Activated CD4-positive, alpha-beta T cell treated with anti-CD3 and anti-CD28 coated beads for 1 hour (primary cell): ENCODE data around the gene TNS4.
A peak's percentile ranks its signal among the peaks of the same experiment; 100 is the strongest.

ENCODE experiments used
- DNase-seq: peaks from one replicate; pipeline ENCODE4 v3.0.0-alpha.2; 2020

The TNS4 gene

DNA sequence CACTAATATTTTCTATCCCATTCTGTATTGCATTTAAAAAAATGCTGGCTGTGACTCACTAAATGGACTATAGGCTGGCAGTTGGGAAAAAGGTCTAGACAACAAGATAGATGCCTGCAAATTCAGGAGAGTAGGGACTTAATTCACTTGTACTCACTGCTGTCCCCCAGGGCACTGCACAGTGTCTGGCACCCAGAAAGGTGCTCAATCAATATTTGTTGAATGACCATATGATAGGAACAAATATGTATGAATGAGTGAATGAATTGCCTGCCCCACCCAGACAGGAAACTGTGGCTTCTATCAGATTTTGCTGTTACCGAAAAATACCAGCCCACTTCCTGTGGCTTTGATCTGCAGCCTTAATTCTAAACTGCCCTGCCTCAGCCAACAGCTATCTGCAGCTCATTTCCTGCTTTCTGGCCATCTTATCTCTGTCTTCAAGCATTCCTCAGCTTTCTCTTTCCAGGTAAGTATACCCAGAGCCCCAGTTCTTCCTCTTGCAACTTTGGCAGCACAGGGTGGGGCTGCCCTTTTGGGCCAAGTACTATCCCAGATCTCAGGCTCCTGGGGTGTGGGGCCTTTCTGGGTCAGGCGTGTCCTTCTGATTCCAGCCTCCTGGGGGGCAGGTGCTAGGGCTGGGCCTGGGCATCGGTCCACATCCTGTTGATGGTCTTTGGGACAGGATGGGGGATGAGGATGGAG is 15.3 kb upstream of the TNS4 start:
- DNase-seq: peak; percentile 45

- DNase-seq: no peak
Observed at GRCh38 chr17:40515491-40516041, 14.1 kb upstream of the TNS4 start.

DNA sequence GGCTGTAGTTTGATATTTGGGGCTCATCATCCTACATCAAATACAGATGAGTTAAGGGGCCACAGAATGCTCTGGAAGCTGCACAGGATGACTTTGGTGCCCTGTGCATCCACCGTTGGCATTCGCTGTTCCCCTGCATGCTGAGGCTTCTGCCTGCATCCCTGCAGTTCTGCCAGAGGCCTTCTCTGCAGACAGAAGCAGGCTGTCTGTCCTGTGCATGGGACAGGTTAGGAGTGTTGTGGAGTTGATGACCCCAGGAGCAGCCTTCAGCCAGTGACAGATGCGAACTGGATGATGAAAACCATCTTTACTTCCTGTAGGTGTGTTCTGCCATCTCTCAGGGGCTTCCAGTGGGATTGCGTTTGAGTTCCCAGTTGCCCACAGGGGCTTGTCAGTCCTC is 13.6 kb upstream of the TNS4 start:
- DNase-seq: no peak

- no peak for DNase-seq
Observed at GRCh38 chr17:40514013-40514875, 12.8 kb upstream of the TNS4 start.

- no peak for DNase-seq
Observed at GRCh38 chr17:40511667-40512220, 10.3 kb upstream of the TNS4 start.

DNA sequence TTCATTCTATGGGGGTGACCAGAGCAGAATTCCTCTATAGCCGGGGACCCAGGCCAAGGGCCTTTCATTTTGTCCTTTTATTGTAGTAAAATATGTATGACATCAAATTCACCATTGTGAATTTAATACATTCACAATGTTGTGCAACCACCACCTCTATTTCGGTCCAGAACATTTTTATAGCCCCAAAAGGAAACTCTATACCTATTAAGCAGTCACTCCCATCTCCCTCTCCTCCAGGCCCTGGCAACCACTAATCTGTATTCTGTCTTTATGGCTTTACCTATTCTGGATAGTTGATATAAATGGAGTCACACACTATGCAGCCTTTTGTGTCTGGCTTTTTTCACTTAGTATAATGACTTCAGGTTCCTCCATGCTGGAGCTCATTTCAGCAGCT is 9.7 kb upstream of the TNS4 start:
- DNase-seq: no peak

GRCh38 chr17:40510328-40510648 is 8.9 kb upstream of the TNS4 start:
- DNase-seq: no peak

- DNase-seq: no peak
Observed at GRCh38 chr17:40509626-40510327, 8.4 kb upstream of the TNS4 start.

GRCh38 chr17:40506786-40507185 is 5.4 kb upstream of the TNS4 start:
- no peak for DNase-seq

DNA sequence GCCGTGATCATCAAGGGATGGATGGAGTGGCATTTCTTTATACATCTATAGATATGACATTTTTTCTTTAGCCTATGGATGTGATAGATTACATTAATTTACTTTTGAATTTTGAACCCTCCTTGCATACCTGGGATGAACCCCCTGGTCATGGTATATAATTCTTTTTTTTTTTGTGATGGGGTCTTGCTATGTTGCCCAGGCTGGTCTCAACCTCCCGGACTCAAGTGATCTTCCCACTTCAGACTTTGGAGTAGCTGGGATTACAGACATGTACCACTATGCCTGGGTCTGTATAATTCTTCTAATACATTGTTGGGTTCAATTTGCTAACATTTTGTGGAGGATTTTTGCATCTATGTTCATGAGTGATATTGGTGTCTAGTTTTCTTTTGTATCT is 1.7 kb upstream of the TNS4 start:
- no peak for DNase-seq

- no peak for DNase-seq
Observed at GRCh38 chr17:40502716-40503115, 1.3 kb upstream of the TNS4 start.

GRCh38 chr17:40500709-40501108 is 714 bp downstream of the TNS4 start:
- no peak for DNase-seq

DNA sequence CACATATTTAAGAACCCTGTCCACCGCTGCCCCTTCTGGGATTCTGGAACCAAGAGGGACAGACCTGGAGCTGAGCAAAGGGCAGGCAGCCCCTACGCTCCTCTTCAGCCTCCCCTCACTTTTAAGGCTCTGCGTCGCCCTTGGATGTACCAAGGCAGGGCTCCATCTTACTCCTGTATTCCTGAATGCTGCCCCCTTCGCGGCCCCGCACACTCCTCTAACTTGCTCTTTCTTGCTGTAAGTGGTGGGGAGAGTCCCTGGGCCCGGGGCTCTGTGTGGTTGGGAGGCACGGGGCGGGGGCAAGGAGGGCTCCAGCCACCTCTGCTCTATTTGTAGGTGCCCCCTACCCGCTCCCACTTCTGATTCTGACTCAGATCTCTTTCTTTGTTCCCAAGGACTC is 1.2 kb downstream of the TNS4 start:
- DNase-seq: no peak

- no peak for DNase-seq
Observed at GRCh38 chr17:40499551-40500189, 1.8 kb downstream of the TNS4 start.

GRCh38 chr17:40498281-40499084 is 2.9 kb downstream of the TNS4 start:
- DNase-seq: no peak

DNA sequence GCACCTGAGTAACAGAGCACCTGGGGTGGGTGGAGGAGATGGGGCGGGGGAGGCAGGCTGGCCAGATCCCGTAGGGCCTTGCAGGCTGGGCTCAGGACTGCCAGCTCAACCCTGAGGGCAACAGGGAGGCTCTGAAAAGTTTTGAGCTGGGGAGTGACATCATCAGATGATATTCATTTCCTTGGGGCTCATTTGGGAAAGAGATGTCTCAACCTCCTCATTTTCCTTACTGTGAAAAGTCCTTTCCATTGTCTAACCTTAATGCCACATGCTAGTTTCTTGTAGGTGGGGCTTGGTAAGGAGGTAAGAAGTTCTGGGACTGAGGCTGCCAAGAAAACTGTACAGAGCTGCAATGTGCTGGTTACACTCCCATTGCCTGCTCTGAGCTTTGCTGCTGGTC is 3.7 kb downstream of the TNS4 start:
- DNase-seq: no peak

DNA sequence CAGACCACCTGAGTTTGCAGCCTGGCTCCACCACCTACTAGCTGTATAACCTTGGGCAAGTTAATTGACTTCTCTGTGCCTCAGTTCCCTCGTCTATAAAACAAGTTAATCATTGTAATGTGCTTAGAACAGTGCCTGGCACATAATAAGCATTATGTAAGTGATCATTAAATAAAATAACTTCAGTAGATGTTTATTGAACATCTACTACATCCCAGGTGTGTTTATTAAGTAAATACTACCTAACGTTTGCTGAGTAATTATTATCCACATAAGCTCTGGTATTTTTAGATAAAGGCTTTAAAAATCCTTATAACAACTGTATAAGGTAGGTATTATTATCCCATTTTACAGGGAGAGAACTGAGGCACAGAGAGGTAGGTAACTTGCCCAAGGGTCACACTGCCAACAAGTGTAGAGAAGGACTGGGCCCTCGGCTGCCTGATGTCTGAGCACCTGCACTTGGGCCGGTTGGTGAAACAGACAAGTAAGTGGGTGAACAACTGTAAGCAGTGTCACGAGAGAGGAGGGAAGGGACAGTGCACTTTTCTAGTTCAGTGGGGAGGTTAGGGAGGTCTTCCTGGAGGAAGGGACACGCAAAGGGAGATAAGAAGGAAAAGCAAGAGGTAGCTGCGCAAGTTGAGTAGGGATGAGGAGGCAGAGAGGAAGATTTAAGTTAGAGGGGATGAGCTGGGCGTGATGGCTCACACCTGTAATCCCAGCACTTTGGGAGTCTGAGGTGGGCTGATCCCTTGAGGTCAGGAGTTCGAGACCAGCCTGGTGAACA is 4.6 kb downstream of the TNS4 start:
- DNase-seq: no peak

DNA sequence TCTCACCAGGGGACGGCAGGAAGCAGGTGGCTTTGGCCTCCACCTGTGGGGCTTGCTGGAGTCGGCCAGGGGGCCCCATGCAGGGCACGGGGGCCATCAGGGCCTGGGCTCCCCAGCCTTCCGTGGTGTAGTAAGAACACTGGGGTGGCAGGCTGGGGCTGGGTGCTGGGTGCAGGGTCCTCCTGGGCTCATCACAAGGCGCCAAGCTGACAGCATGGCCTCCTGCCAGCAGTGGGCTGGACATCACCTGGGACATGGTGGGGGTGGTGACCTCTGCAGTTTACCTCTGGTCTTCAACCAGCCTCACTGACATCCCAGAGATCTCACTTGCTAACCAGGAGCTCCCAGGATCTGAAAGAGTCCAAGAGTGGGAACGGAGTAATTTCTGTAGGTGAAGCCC is 5.3 kb downstream of the TNS4 start:
- DNase-seq: no peak

GRCh38 chr17:40495140-40495539 is 6.3 kb downstream of the TNS4 start:
- DNase-seq: no peak

- no peak for DNase-seq
Observed at GRCh38 chr17:40493697-40494096, 7.7 kb downstream of the TNS4 start.

- no peak for DNase-seq
Observed at GRCh38 chr17:40491486-40491885, 9.9 kb downstream of the TNS4 start.
